ENCODE data around the gene PDXK. TPM values are rescaled to one million over a fixed set of nuclear protein-coding genes. Genes with fewer than 3 reads are reported as not detected.
A peak's percentile ranks its signal among the peaks of the same experiment; 100 is the strongest.

The PDXK gene
- polyA plus RNA-seq, 1 donor from 2014 or later, result 35.5 TPM

DNA sequence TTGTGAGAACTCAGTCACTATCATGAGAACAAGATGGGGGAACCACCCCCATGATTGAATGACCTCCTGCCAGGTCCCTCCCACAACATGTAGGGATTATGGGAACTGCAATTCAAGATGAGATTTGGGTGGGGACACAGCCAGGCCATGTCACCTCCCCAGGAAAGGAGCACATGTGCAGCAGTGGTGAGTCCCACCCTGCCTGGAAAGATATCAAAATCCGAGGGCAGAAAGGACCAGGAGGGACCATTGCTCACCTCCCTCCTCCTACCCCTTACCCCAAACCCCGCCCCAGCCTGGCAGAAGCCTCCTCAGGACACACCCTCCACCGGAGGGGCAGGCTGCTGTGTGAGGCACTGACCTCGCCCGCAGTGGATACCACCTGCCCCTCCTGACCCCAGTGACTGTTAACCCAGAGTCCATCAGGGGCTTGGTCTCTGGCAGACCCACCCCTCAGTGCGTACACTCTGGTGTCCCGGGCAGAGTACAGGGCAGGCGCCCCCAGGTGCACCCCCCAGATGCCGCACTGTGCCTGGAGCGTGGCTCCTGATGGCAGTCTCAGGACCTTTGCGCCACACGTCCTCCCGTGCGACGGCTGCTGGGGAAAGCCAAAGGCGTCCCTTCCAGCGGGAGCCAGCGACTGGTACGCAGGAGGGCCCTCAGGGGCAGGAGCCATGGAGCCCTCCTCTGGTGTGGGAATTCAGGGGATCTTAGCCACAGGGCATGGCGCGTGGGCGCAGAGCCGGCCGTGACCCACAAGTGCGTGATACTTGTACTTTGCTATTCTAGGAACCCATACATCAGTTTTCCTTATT is 20.9 kb downstream of the PDXK start:
- Mint-ChIP-seq H3K36me3 (no peaks in the 10 kb centered on the region), H3K27me3 (peaks cover 2% of the 10 kb centered on the region), H3K4me1 (no peaks in the 10 kb centered on the region), H3K9me3 (no peaks in the 10 kb centered on the region), H3K4me3 (no peak overlapping the region), H3K27ac (peak overlapping the region in 2 of 3 donors; percentile 32 to 47)

- H3K4me1 Mint-ChIP-seq, result no peaks in the 10 kb centered on the region
- no peaks in the 10 kb centered on the region for H3K36me3 Mint-ChIP-seq
- H3K9me3 Mint-ChIP-seq, result no peaks in the 10 kb centered on the region
- peak overlapping the region in 2 of 3 donors; percentile 32 to 82 for H3K27ac Mint-ChIP-seq
- H3K4me3 Mint-ChIP-seq, result peak overlapping the region in 2 of 4 donors; percentile 27 to 68
- H3K27me3 Mint-ChIP-seq, result peaks cover 2% of the 10 kb centered on the region
Measured at GRCh38 chr21:43740497-43741156, 21.7 kb downstream of the PDXK start.

- Mint-ChIP-seq H3K4me3 (no peak overlapping the region), H3K27ac (no peak overlapping the region), H3K36me3 (no peaks in the 10 kb centered on the region), H3K9me3 (no peaks in the 10 kb centered on the region), H3K27me3 (peaks cover 2% of the 10 kb centered on the region), H3K4me1 (no peaks in the 10 kb centered on the region)
Measured at GRCh38 chr21:43741423-43742096, 22.6 kb downstream of the PDXK start.

DNA sequence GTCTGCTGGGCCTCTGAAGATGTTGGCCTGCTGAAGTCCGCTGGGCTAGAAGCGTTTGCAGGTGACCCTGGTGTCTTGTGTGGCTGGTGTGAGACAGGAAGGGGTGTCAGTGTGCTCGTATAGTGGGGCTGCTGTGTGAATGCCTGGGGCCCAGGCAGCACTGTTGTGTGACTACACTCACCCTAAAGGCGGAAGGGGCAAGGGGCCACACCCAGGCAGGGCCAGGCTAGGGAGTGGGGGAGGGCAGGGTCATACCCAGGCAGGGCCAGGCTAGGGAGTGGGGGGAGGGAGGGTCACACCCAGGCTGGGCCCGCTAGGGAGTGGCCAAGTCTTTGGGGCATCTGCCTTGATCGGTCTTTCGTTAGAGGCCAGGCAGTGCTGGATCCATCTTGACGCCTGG is 25.0 kb downstream of the PDXK start:
- no peak overlapping the region for H3K27ac Mint-ChIP-seq
- peak overlapping the region in 1 of 4 donors; percentile 47 for H3K4me3 Mint-ChIP-seq
- no peaks in the 10 kb centered on the region for H3K9me3 Mint-ChIP-seq
- H3K4me1 Mint-ChIP-seq, result no peaks in the 10 kb centered on the region
- H3K36me3 Mint-ChIP-seq, result peaks cover 7% of the 10 kb centered on the region
- H3K27me3 Mint-ChIP-seq, result peaks cover 2% of the 10 kb centered on the region

- no peaks in the 10 kb centered on the region for H3K4me1 Mint-ChIP-seq
- peak overlapping the region in 1 of 3 donors; percentile 28 for H3K27ac Mint-ChIP-seq
- peaks cover 2% of the 10 kb centered on the region for H3K27me3 Mint-ChIP-seq
- no peaks in the 10 kb centered on the region for H3K9me3 Mint-ChIP-seq
- H3K36me3 Mint-ChIP-seq, result peaks cover 7% of the 10 kb centered on the region
- no peak overlapping the region for H3K4me3 Mint-ChIP-seq
Measured at GRCh38 chr21:43744725-43745124, 25.8 kb downstream of the PDXK start.

DNA sequence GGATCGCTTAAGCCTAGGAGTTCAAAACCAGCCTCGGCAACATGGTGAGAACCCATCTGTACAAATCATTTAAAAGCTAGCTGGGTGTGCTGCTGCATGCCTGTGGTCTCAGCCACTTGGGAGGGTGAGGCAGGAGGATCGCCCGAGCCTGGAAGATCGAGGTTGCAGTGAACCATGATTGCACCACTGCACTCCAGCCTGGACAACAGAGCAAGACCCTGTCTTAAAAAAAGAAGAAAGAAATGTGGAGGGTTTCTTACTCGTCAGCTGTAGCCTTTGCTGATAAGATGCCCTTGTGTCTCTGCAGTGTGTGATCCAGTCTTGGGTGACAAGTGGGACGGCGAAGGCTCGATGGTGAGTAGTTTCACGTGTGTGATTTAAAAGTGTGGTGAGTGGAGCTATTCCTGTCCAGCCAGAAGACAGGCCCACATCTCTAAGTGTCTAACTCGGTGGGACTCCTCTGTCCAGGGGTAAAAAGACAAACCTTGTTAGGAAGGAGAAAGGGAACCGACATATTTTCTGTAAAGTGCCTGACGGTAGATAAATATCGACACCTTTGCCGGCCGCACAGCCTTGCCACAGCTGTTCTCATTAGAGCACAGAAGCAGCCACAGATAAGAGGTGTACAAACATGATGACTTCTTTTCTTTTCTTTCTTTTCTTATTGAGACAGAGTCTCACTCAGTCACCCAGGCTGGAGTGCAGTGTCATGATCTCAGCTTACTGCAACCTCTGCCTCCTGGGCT is 27.0 kb downstream of the PDXK start:
- Mint-ChIP-seq H3K9me3 (no peaks in the 10 kb centered on the region), H3K4me3 (no peak overlapping the region), H3K4me1 (no peaks in the 10 kb centered on the region), H3K27me3 (no peaks in the 10 kb centered on the region), H3K36me3 (peaks cover 7% of the 10 kb centered on the region), H3K27ac (no peak overlapping the region)

DNA sequence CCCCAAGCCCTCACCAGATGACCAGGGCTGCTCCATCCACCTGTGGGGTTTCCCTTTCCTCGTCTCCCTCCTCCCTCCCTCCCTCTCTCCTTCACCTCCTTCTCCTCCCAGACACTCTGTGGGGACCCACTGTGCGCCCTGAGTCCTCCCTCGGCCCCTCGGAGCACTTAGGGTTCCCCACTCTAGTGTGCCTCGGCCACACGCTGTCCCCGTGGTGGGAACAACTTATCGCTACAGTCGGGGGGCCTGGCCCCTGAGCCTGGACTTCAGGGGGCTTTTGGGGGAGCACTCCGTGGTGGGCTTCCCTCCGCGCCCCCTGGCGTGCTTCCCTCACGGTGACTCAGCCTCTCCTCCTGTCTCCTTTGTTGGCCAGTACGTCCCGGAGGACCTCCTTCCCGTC is 29.7 kb downstream of the PDXK start:
- Mint-ChIP-seq H3K27me3 (no peaks in the 10 kb centered on the region), H3K9me3 (no peaks in the 10 kb centered on the region), H3K36me3 (peaks cover 9% of the 10 kb centered on the region), H3K4me3 (no peak overlapping the region), H3K4me1 (no peaks in the 10 kb centered on the region), H3K27ac (no peak overlapping the region)

DNA sequence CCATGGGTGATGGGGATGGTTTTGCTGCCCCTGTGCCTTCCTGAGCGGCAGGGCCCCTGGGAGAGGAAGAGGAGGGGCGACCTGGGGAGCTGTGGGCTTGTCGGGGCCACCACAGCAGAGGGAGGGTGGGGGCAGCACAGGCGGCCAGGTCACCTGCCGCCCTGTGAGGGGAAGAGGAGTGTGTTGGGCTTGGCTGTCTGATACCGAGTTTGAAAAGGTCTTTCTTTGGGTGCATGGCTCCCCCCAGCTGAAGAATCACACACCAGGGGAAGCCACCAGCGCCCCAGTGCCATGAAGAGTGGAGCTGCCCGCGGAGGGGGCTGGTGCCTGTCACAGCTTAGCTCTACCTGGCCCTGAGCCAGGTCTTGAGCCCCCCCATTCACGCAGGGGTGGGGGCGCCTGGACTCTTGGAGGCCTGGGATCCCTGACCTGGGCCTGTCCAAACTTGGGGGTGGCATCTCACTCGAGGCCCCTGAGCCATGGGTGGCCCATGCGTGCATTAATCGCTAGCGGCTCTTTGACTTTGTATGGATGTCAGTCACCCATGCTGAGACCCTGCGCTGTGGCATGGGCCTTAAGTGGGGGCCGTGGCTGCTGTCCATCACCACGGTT is 30.8 kb downstream of the PDXK start:
- Mint-ChIP-seq H3K4me3 (no peak overlapping the region), H3K27ac (peak overlapping the region in 1 of 3 donors; percentile 10), H3K36me3 (peaks cover 9% of the 10 kb centered on the region), H3K27me3 (no peaks in the 10 kb centered on the region), H3K4me1 (no peaks in the 10 kb centered on the region), H3K9me3 (no peaks in the 10 kb centered on the region)

GRCh38 chr21:43750339-43751033 is 31.6 kb downstream of the PDXK start:
- Mint-ChIP-seq H3K27ac (peak overlapping the region in 1 of 3 donors; percentile 29), H3K4me3 (no peak overlapping the region), H3K9me3 (no peaks in the 10 kb centered on the region), H3K27me3 (no peaks in the 10 kb centered on the region), H3K4me1 (no peaks in the 10 kb centered on the region), H3K36me3 (peaks cover 9% of the 10 kb centered on the region)

DNA sequence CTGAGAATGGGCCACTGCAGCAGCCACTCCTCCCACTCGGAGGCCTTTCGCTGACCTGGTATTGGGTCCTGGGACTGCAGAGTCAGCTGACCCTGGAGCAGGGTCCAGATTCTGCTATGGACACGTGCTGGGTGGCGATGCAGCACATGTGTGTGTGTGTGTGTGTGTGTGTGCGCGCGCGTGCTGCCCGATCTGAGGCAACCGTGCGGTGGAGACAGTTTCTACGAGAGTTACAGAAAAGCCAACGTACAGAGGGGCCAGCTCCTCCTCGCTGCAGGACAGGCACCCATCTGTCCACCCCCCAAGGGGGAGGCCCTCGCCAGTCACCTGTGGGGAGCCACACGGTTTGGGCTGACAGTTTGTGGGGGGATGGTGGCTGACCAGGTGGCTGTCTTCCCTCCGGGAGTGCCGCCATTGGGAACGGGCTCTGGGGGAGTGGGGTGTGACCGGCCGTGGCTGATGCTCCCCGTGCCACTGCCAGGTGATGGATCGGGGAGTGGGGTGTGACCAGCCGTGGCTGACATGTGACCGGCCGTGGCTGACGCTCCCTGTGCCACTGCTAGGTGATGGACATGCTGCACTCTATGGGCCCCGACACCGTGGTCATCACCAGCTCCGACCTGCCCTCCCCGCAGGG is 33.1 kb downstream of the PDXK start:
- no peak overlapping the region for H3K4me3 Mint-ChIP-seq
- H3K4me1 Mint-ChIP-seq, result no peaks in the 10 kb centered on the region
- peak overlapping the region in 1 of 3 donors; percentile 21 for H3K27ac Mint-ChIP-seq
- peaks cover 9% of the 10 kb centered on the region for H3K36me3 Mint-ChIP-seq
- H3K27me3 Mint-ChIP-seq, result no peaks in the 10 kb centered on the region
- no peaks in the 10 kb centered on the region for H3K9me3 Mint-ChIP-seq

GRCh38 chr21:43752758-43753438 is 34.0 kb downstream of the PDXK start:
- H3K4me1 Mint-ChIP-seq, result no peaks in the 10 kb centered on the region
- no peaks in the 10 kb centered on the region for H3K9me3 Mint-ChIP-seq
- peak overlapping the region in 1 of 3 donors; percentile 21 for H3K27ac Mint-ChIP-seq
- no peak overlapping the region for H3K4me3 Mint-ChIP-seq
- peaks cover 3% of the 10 kb centered on the region for H3K36me3 Mint-ChIP-seq
- no peaks in the 10 kb centered on the region for H3K27me3 Mint-ChIP-seq

DNA sequence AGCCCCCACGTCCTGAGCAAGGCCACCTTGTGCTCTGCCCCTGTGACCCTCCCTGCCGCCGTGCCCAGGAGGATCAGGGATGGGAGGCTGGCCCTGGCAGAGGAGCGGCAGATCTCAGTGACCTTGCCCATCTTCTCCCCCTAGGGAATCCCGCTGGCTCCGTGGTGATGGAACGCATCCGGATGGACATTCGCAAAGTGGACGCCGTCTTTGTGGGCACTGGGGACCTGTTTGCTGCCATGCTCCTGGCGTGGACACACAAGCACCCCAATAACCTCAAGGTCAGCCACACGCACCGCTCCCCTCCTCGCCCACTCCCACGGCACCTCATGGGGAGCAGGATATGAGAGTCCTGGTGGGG is 34.5 kb downstream of the PDXK start:
- Mint-ChIP-seq H3K4me1 (no peaks in the 10 kb centered on the region), H3K36me3 (peaks cover 3% of the 10 kb centered on the region), H3K9me3 (no peaks in the 10 kb centered on the region), H3K27me3 (no peaks in the 10 kb centered on the region), H3K27ac (peak overlapping the region in 1 of 3 donors; percentile 59), H3K4me3 (no peak overlapping the region)

DNA sequence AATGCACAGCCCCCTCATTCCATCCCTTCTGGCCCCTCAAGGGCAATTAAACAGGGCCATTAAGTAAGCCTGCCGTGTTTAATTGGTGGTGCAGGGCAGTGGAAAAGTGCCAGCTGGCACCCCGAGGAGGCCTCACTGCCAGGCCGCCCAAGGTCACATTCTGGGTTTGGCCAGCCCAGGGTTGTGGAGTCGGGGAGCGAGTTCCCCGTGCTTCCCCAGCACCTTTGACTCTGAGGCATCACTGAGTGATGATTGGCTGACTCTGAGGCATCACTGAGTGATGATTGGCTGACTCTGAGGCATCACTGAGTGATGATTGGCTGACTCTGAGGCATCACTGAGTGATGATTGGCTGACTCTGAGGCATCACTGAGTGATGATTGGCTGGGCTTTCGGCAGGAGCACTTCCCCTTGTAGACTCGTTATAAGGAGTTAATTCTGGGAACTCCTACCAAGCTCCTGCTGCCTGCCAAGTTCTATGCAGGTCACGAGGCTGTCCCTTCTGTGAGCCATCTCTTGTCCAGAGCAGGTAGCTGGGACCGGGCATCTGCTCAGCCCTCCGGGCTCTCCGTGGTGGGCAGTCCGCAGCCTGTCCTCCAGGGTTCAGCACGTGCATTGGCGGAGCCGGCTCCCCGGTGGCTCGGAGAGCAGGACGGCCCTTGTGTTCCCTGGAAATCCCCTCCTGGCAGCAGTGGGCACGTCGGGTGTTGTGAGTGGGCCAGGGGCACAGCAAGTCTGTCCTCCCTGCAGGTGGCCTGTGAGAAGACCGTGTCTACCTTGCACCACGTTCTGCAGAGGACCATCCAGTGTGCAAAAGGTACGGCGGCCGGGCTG is 36.2 kb downstream of the PDXK start:
- no peak overlapping the region for H3K27ac Mint-ChIP-seq

More for the DNA sequence above, 36.2 kb downstream of the PDXK start:
- H3K4me3 Mint-ChIP-seq, result no peak overlapping the region
- no peaks in the 10 kb centered on the region for H3K27me3 Mint-ChIP-seq
- no peaks in the 10 kb centered on the region for H3K9me3 Mint-ChIP-seq
- peaks cover 5% of the 10 kb centered on the region for H3K36me3 Mint-ChIP-seq
- no peaks in the 10 kb centered on the region for H3K4me1 Mint-ChIP-seq

Data from IgD-negative memory B cell (primary cell).